Measurements from ENCODE around the gene OPCML. TPM values are rescaled to one million over a fixed set of nuclear protein-coding genes. Genes with fewer than 3 reads are reported as not detected.

OPCML gene
- total RNA-seq, 1 experiment from 2014 or later, result not detected

- Histone ChIP-seq H3K9me3 (ENCODE audit: control insufficient read depth, insufficient read depth, low read depth, low read length) (no peaks in the 10 kb centered on the region), H3K27me3 (ENCODE audit: control insufficient read depth, insufficient read depth, low read length) (no peaks in the 10 kb centered on the region), H3K36me3 (ENCODE audit: control insufficient read depth, insufficient read depth, low read length) (no peaks in the 10 kb centered on the region), H3K4me3 (ENCODE audit: low read depth in 2 of 2, low read length in 2 of 2) (no peak overlapping the region), H3K27ac (ENCODE audit: low read length) (no peak overlapping the region), H3K4me1 (ENCODE audit: control insufficient read depth, insufficient read depth, low read length) (no peaks in the 10 kb centered on the region)
- DNase-seq (ENCODE audit: low read depth, low spot score), result no peak
- ATAC-seq, result no peak
- intact Hi-C loops (cut with micrococcal nuclease; ENCODE audit: unreplicated experiment) (no loop called here), in situ Hi-C loops (cut with HindIII; ENCODE audit: low pct_unique_long_range_greater_than_20kb, low sequenced_read_pairs) (no loop called here)
- ChIA-PET POLR2A (no interaction called here), CTCF (no interaction called here)
- BruUV-seq (replicated peaks), result no TSS peak
- TF ChIP-seq CTCF (IDR thresholded peaks at IDR 0.05), result no peak
- no peak for TF ChIP-seq REST (IDR thresholded peaks at IDR 0.05; ENCODE audit: insufficient read depth in 1 of 2, low read depth in 2 of 2, low read length in 1 of 2)
- TF ChIP-seq SIN3A (IDR thresholded peaks at IDR 0.05; ENCODE audit: borderline replicate concordance, insufficient read depth, low read depth, low read length), result no peak
- no peak for TF ChIP-seq POLR2AphosphoS5 (IDR thresholded peaks at IDR 0.05; ENCODE audit: low read depth, low read length)
- TF ChIP-seq TCF7L2 (IDR thresholded peaks at IDR 0.05; ENCODE audit: low read depth, low read length), result no peak
Observed at GRCh38 chr11:132755934-132756333, 776.4 kb downstream of the OPCML start.

GRCh38 chr11:132751516-132752250 is 780.6 kb downstream of the OPCML start:
- ChIA-PET POLR2A (no interaction called here), CTCF (no interaction called here)
- no peak overlapping the region for H3K27ac ChIP-seq (ENCODE audit: low read length)
- H3K4me3 ChIP-seq (ENCODE audit: low read depth in 2 of 2, low read length in 2 of 2), result no peak overlapping the region
- ATAC-seq (no peak), DNase-seq (ENCODE audit: low read depth, low spot score) (no peak)
- no TSS peak for BruUV-seq (replicated peaks)
- intact Hi-C loops (cut with micrococcal nuclease; ENCODE audit: unreplicated experiment), result no loop called here
- TF ChIP-seq TCF7L2 (IDR thresholded peaks at IDR 0.05; ENCODE audit: low read depth, low read length) (no peak), POLR2AphosphoS5 (IDR thresholded peaks at IDR 0.05; ENCODE audit: low read depth, low read length) (no peak), CTCF (IDR thresholded peaks at IDR 0.05) (no peak), REST (IDR thresholded peaks at IDR 0.05; ENCODE audit: insufficient read depth in 1 of 2, low read depth in 2 of 2, low read length in 1 of 2) (no peak), SIN3A (IDR thresholded peaks at IDR 0.05; ENCODE audit: borderline replicate concordance, insufficient read depth, low read depth, low read length) (no peak)
- H3K9me3 ChIP-seq (ENCODE audit: control insufficient read depth, insufficient read depth, low read depth, low read length), result no peaks in the 10 kb centered on the region
- in situ Hi-C loops (cut with HindIII; ENCODE audit: low pct_unique_long_range_greater_than_20kb, low sequenced_read_pairs), result no loop called here
- no peaks in the 10 kb centered on the region for H3K4me1 ChIP-seq (ENCODE audit: control insufficient read depth, insufficient read depth, low read length)
- no peaks in the 10 kb centered on the region for H3K27me3 ChIP-seq (ENCODE audit: control insufficient read depth, insufficient read depth, low read length)
- H3K36me3 ChIP-seq (ENCODE audit: control insufficient read depth, insufficient read depth, low read length), result no peaks in the 10 kb centered on the region
